Measurements from ENCODE around the gene CADPS.

Gene CADPS

GRCh38 chr3:62812631-62813030 lies 62.6 kb downstream of the CADPS start:
- no peak for DNase-seq (ENCODE audit: low read depth, low spot score)

DNA sequence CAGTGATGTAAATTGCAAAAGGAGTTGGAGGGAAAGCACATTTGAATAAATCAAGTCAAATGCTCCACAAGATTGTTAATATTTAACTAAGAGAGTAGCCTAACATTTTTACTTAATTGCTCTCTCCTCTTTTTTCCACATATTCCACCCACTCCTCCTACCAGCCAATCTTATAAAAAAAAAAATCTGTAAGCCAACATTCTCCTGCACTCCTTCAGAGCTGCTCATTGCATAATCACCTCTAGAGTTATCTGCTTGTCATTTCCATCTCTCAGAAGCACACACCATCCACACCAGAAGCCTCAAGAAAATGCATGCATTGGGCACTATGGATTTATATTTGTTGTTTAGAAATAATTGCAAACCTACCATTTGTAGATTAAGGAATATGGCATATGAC lies 64.1 kb downstream of the CADPS start:
- no peak for DNase-seq (ENCODE audit: low read depth, low spot score)

GRCh38 chr3:62809369-62809768 lies 65.8 kb downstream of the CADPS start:
- no peak for DNase-seq (ENCODE audit: low read depth, low spot score)

- no peak for DNase-seq (ENCODE audit: low read depth, low spot score)
Measured at GRCh38 chr3:62805580-62806277, 69.5 kb downstream of the CADPS start.

DNA sequence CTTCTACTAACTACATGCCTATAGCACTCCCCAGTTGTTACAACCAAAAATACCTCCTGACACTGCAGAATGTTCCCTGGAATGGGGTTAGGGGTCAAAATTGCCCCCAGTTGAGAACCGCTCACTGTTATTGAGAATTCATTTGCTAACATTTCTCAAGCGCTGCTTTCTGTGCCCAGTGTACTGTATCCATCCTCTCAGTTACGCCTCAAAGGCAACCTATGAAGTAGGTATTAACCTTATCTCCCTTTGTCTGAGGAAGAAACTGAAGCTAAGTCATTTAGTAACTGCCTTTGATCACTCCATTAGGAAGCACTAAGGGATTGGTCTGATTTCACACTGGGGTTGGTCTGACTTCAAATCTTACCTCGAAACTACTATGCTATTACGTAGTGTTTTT lies 70.1 kb downstream of the CADPS start:
- DNase-seq (ENCODE audit: low read depth, low spot score) = no peak

- DNase-seq (ENCODE audit: low read depth, low spot score) = no peak
Measured at GRCh38 chr3:62803276-62803675, 71.9 kb downstream of the CADPS start.

DNA sequence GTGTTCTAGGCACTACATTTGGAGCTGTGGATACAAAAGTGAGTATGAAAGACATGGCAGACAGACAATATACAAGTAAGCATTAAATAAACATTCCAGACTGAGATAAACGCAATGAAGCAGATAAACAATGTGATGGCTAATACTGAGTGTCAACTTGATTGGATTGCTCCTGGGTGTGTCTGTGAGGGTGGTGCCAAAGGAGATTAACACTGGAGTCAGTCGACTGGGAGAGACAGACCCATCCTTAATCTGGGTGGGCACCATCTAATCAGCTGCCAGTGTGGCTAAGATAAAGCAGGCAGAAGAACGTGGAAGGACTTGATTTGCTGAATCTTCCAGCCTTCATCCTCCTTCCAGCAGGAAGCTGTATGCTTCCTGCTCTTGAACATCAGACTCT lies 77.2 kb downstream of the CADPS start:
- DNase-seq (ENCODE audit: low read depth, low spot score) = no peak

GRCh38 chr3:62797132-62797531 lies 78.1 kb downstream of the CADPS start:
- no peak for DNase-seq (ENCODE audit: low read depth, low spot score)

- no peak for DNase-seq (ENCODE audit: low read depth, low spot score)
Measured at GRCh38 chr3:62795978-62796657, 79.1 kb downstream of the CADPS start.

GRCh38 chr3:62793946-62794345 lies 81.3 kb downstream of the CADPS start:
- no peak for DNase-seq (ENCODE audit: low read depth, low spot score)

DNA sequence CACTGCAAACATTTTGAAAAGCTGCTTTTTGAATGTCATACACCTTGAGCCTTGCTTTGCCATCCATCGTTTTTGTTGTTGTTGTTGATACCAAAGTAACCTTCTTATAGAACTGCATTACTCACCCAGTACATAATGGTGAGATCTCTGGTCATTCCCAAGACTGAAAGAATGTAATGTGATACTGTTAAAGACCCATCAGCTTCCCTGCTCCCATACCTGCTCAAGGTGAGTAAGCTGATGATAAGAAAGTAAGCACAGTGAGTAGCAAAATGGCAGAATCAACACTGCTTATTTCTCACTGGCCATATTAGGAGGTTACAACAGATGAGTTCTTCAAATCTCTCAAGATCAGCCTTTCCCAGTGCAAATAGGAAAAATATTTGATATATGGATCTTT lies 89.8 kb downstream of the CADPS start:
- no peak for DNase-seq (ENCODE audit: low read depth, low spot score)

GRCh38 chr3:62781121-62781520 lies 94.1 kb downstream of the CADPS start:
- no peak for DNase-seq (ENCODE audit: low read depth, low spot score)

- no peak for DNase-seq (ENCODE audit: low read depth, low spot score)
Measured at GRCh38 chr3:62777674-62778073, 97.5 kb downstream of the CADPS start.

- DNase-seq (ENCODE audit: low read depth, low spot score) = no peak
Measured at GRCh38 chr3:62777130-62777529, 98.1 kb downstream of the CADPS start.

- DNase-seq (ENCODE audit: low read depth, low spot score) = no peak
Measured at GRCh38 chr3:62774221-62774620, 101.0 kb downstream of the CADPS start.

DNA sequence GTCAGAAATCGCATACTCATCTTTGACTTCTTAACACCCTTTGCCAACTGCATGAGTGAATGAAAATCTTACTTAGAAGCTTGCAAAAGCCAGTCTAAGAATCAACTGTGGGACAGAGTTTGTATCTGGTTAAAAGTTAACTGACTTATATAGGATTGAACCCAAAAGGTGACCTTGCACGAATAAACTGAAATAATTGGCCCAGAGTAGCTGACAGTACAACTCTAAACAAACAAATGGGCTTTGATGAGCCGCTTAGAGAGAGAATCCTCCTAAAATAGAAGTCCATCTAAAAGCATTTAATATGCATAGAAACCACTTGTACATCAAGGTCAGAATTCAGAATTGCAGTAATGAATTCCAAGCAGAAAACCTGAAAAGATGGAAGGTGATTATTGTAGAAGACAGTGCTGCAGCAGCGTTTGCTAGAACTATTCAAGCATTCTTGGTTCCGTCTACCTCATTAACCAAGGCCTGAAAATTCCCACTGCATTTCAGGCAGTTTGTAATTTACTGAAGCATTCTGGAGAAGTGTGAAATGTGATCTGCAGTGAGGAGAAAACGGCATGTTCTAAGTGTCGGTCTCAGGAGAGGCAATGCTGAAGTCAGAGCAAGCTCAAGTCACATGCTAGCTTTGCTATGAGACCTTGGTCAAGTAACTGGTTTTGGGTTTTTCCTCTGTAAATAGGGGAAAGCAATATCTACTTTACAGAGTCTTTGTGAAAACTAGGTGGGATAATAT lies 103.7 kb downstream of the CADPS start:
- DNase-seq (ENCODE audit: low read depth, low spot score) = no peak

DNA sequence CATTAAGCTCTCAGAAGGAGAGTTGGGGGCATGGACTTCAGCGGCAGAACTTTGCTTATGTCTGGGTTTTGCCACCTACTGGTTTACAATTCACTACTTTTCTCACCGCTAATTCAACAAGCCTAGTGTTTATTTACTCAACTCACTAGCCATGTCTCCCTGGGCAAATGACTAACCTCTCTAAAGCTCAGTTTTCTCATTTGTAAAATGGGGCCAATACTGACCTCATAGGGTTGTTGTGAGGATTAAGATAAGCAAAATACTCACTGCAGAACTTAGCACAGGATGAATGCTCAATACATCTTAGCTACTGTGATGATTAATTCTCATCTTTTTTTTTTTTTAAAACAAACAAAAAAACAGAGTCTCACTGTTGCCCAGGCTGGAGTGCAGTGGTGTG lies 106.3 kb downstream of the CADPS start:
- no peak for DNase-seq (ENCODE audit: low read depth, low spot score)

- DNase-seq (ENCODE audit: low read depth, low spot score) = no peak
Measured at GRCh38 chr3:62761711-62762110, 113.5 kb downstream of the CADPS start.

- DNase-seq (ENCODE audit: low read depth, low spot score) = no peak
Measured at GRCh38 chr3:62761311-62761710, 113.9 kb downstream of the CADPS start.

GRCh38 chr3:62758296-62759066 lies 116.7 kb downstream of the CADPS start:
- DNase-seq (ENCODE audit: low read depth, low spot score) = no peak

- DNase-seq (ENCODE audit: low read depth, low spot score) = no peak
Measured at GRCh38 chr3:62757045-62757444, 118.2 kb downstream of the CADPS start.

DNA sequence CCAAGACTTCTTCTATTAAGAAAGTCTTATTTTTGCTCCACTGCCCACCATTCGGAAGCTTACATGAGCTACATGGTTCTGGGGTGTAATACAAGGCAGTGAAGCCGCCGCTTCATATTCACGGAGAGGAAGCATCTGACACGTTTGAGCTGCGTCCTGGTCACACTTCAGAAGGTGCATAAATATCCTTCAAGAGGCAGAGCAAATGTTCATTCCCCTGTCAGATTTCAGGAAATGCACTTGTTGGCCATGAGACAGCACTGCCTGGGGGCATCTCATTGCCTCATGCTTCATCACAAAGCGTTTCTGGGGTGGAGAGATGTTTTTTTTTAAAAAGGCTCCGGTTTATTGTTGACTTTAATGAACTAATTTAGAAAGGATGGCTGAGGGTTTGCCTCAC lies 119.9 kb downstream of the CADPS start:
- DNase-seq (ENCODE audit: low read depth, low spot score) = no peak
